PC-9 (cell line): ENCODE measurements around the gene SMG6. TPM values are rescaled to one million over a fixed set of nuclear protein-coding genes. Genes with fewer than 3 reads are reported as not detected.
A peak's percentile ranks its signal among the peaks of the same experiment; 100 is the strongest.

Experiments
- BruUV-seq: library from RNA; stranded (reverse); fragments of 400-500 nt; replicated peaks from 2 replicates; lab custom pipeline; 2021; lab: Mats Ljungman, UMichigan
- CTCF ChIA-PET: fragments of 300-600 bp; sonication (Branson Sonifier 250); formaldehyde crosslinking; loops from one replicate; lab custom pipeline; 2022; ENCODE audit warnings: antibody characterized with exemption; lab: Charles Lee
- POLR2A ChIA-PET: fragments of 300-600 bp; sonication (Branson Sonifier 250); formaldehyde crosslinking; loops from one replicate; lab custom pipeline; 2022; ENCODE audit warnings: antibody characterized with exemption; ENCODE audit not compliant: unreplicated experiment; lab: Charles Lee
- DNase-seq, 2 experiments: peaks; one replicate each; pipeline versions ENCODE4 v3.0.0 to v3.0.0-alpha.2; 2015 to 2022; ENCODE audit warnings: mixed read lengths in 1 of 2
- H2AFZ ChIP-seq: fragments of 200-600 bp; sonication (generic); 2 replicates; pipeline ENCODE4 v1.8.1; 2017; ENCODE audit warnings: antibody characterized with exemption
- H3F3A ChIP-seq: fragments of 200-600 bp; sonication (generic); 2 replicates; pipeline ENCODE4 v1.8.1; 2017; ENCODE audit warnings: antibody characterized with exemption, mild to moderate bottlenecking, low read depth; ENCODE audit not compliant: insufficient read depth
- H3K27ac ChIP-seq: fragments of 200-600 bp; sonication (generic); 2 replicates; pipeline ENCODE4 v1.6.1; 2016; ENCODE audit warnings: mixed run types
- H3K27me3 ChIP-seq: fragments of 200-600 bp; sonication (generic); 2 replicates; pipeline ENCODE4 v1.6.1; 2016; ENCODE audit warnings: low read depth, mixed run types; ENCODE audit not compliant: insufficient read depth
- H3K36me3 ChIP-seq: fragments of 200-600 bp; sonication (generic); 2 replicates; pipeline ENCODE4 v1.6.1; 2016; ENCODE audit warnings: low read depth, mixed run types
- H3K4me1 ChIP-seq: fragments of 200-600 bp; sonication (generic); replicated peaks from 2 replicates; pipeline ENCODE4 v1.6.1; 2016; ENCODE audit warnings: mixed run types; ENCODE audit not compliant: insufficient read depth
- H3K4me2 ChIP-seq: fragments of 200-600 bp; sonication (generic); 2 replicates; pipeline ENCODE4 v1.6.1; 2017; ENCODE audit warnings: mixed run types
- H3K4me3 ChIP-seq: fragments of 200-600 bp; sonication (generic); 2 replicates; pipeline ENCODE4 v1.6.1; 2016; ENCODE audit warnings: mixed run types
- H3K79me2 ChIP-seq: fragments of 200-600 bp; sonication (generic); 2 replicates; pipeline ENCODE4 v1.6.1; 2017; ENCODE audit warnings: low read depth, mixed run types
- H3K9me2 ChIP-seq: fragments of 200-600 bp; sonication (generic); 2 replicates; pipeline ENCODE4 v1.8.1; 2017; ENCODE audit warnings: mild to moderate bottlenecking; ENCODE audit not compliant: insufficient read depth
- H3K9me3 ChIP-seq: fragments of 200-600 bp; sonication (generic); 2 replicates; pipeline ENCODE4 v1.8.1; 2016; ENCODE audit warnings: low read depth; ENCODE audit not compliant: insufficient read depth
- H4K20me1 ChIP-seq: fragments of 200-600 bp; sonication (generic); 2 replicates; pipeline ENCODE4 v1.8.1; 2017; ENCODE audit not compliant: insufficient read depth
- CTCF ChIP-seq: fragments of 200-600 bp; sonication (generic); conservative IDR thresholded peaks from 2 replicates; pipeline ENCODE4 v1.6.1; 2017; ENCODE audit warnings: mixed run types, antibody characterized with exemption, mild to moderate bottlenecking, moderate library complexity
- EZH2 ChIP-seq: fragments of 200-600 bp; sonication (generic); IDR thresholded peaks from 2 replicates; pipeline ENCODE4 v1.8.0; 2017; ENCODE audit warnings: antibody characterized with exemption, low read depth
- intact Hi-C: fragments of 100-400 bp; cut with micrococcal nuclease; formaldehyde crosslinking; loops from one replicate; pipeline ENCODE4 v1.10.0; 2022; ENCODE audit not compliant: unreplicated experiment
- total RNA-seq: library from RNA; stranded (reverse); gene quantifications from 2 replicates; pipeline ENCODE4 v1.2.3, GENCODE V29; 2021

Gene SMG6
- total RNA-seq, 1 experiment from 2014 or later: 43.1 TPM

- Histone ChIP-seq H3F3A (peaks cover 24% of the 10 kb centered on the region; the same call in 1 of the 2 replicates), H3K36me3 (no peaks in the 10 kb centered on the region), H2AFZ (no peak overlapping the region), H3K79me2 (no peaks in the 10 kb centered on the region), H3K4me1 (peaks cover 17% of the 10 kb centered on the region), H3K27ac (no peak overlapping the region), H3K27me3 (no peaks in the 10 kb centered on the region), H3K9me3 (no peaks in the 10 kb centered on the region), H3K4me3 (no peak overlapping the region), H4K20me1 (no peaks in the 10 kb centered on the region), H3K4me2 (no peak overlapping the region), H3K9me2 (no peaks in the 10 kb centered on the region)
- ChIA-PET POLR2A (interaction anchor here (0.6 kb wide), 1 partner anchor 42 kb away, joined by 3 read pairs; no protein-coding TSS in a partner anchor), CTCF (no interaction called here)
- peak; percentile 34 for DNase-seq
- TF ChIP-seq CTCF (no peak), EZH2 (no peak)
- intact Hi-C loops: no loop called here
- BruUV-seq: no TSS peak
Observed at GRCh38 chr17:2090804-2091534, 212.6 kb downstream of the SMG6 start.

GRCh38 chr17:2090210-2090641 lies 213.4 kb downstream of the SMG6 start:
- no peak for DNase-seq
- H3K36me3 ChIP-seq: no peaks in the 10 kb centered on the region
- no peaks in the 10 kb centered on the region for H3K27me3 ChIP-seq
- H4K20me1 ChIP-seq: no peaks in the 10 kb centered on the region
- ChIA-PET CTCF (interaction anchor here (0.7 kb wide), 1 partner anchor 13 kb away, joined by 5 read pairs; no protein-coding TSS in a partner anchor), POLR2A (no interaction called here)
- no TSS peak for BruUV-seq
- H3K4me1 ChIP-seq: peaks cover 24% of the 10 kb centered on the region
- intact Hi-C loops: no loop called here
- H3K4me3 ChIP-seq: no peak overlapping the region
- no peak overlapping the region for H2AFZ ChIP-seq
- TF ChIP-seq CTCF (no peak), EZH2 (no peak)
- no peak overlapping the region for H3K4me2 ChIP-seq
- no peak overlapping the region for H3K27ac ChIP-seq
- no peaks in the 10 kb centered on the region for H3K9me2 ChIP-seq
- H3F3A ChIP-seq: peaks cover 31% of the 10 kb centered on the region; the same call in 1 of the 2 replicates
- H3K79me2 ChIP-seq: no peaks in the 10 kb centered on the region
- no peaks in the 10 kb centered on the region for H3K9me3 ChIP-seq

- TF ChIP-seq CTCF (no peak), EZH2 (no peak)
- H3K27me3 ChIP-seq: no peaks in the 10 kb centered on the region
- BruUV-seq: no TSS peak
- no peaks in the 10 kb centered on the region for H3K79me2 ChIP-seq
- ChIA-PET CTCF (no interaction called here), POLR2A (no interaction called here)
- no peaks in the 10 kb centered on the region for H4K20me1 ChIP-seq
- H3F3A ChIP-seq: peaks cover 43% of the 10 kb centered on the region
- no peak overlapping the region for H3K4me2 ChIP-seq
- intact Hi-C loops: no loop called here
- H3K27ac ChIP-seq: no peak overlapping the region
- peak in 1 of 2 experiments; percentile 21 for DNase-seq
- no peaks in the 10 kb centered on the region for H3K9me2 ChIP-seq
- no peak overlapping the region for H3K4me3 ChIP-seq
- no peak overlapping the region for H2AFZ ChIP-seq
- no peaks in the 10 kb centered on the region for H3K36me3 ChIP-seq
- no peaks in the 10 kb centered on the region for H3K9me3 ChIP-seq
- peaks cover 36% of the 10 kb centered on the region for H3K4me1 ChIP-seq
Observed at GRCh38 chr17:2089021-2089422, 214.6 kb downstream of the SMG6 start.
